H1 (cell line): ENCODE results near the gene NIFK. TPM values are rescaled to one million over a fixed set of nuclear protein-coding genes. Genes with fewer than 3 reads are reported as not detected.

ENCODE experiments used
- CTCF ChIA-PET: fragments of 300-600 bp; sonication (Branson Sonifier 250); formaldehyde crosslinking; loops from one replicate; lab custom pipeline; 2021; ENCODE audit not compliant: partially characterized antibody; lab: Charles Lee
- POLR2A ChIA-PET: fragments of 300-600 bp; sonication (Branson Sonifier 250); formaldehyde crosslinking; loops from one replicate; lab custom pipeline; 2021; ENCODE audit warnings: inconsistent platforms; ENCODE audit not compliant: partially characterized antibody; lab: Charles Lee
- DNase-seq, 2 experiments: peaks; one replicate each; pipeline versions ENCODE4 v3.0.0 to v3.0.0-alpha.2; 2010 to 2022; ENCODE audit warnings: low spot score in 2 of 2, low read depth in 1 of 2, mixed read lengths in 1 of 2
- FAIRE-seq: peaks from 2 replicates; lab custom pipeline; 2011; peaks lifted over from hg19 to GRCh38; lab: Jason Lieb, UNC
- H2AFZ ChIP-seq: 2 replicates; pipeline ENCODE4 v1.8.1; 2012; ENCODE audit warnings: low read length, inconsistent platforms
- H2AK5ac ChIP-seq: 2 replicates; pipeline ENCODE4 v1.6.1; 2013; ENCODE audit warnings: low read depth, low read length
- H2BK120ac ChIP-seq: replicated peaks from 2 replicates; pipeline ENCODE3; 2013; ENCODE audit warnings: low read depth, low read length, inconsistent platforms
- H2BK12ac ChIP-seq: 2 replicates; pipeline ENCODE4 v1.6.1; 2013; ENCODE audit warnings: low read depth, low read length
- H2BK15ac ChIP-seq: 2 replicates; pipeline ENCODE4 v1.6.1; 2013; ENCODE audit warnings: low read length
- H2BK20ac ChIP-seq: 2 replicates; pipeline ENCODE4 v1.6.1; 2013; ENCODE audit warnings: low read length
- H2BK5ac ChIP-seq: 2 replicates; pipeline ENCODE4 v1.6.1; 2013; ENCODE audit warnings: low read depth, low read length
- H3K14ac ChIP-seq: 2 replicates; pipeline ENCODE4 v1.6.1; 2013; ENCODE audit warnings: inconsistent platforms; ENCODE audit not compliant: insufficient read length
- H3K18ac ChIP-seq: 2 replicates; pipeline ENCODE4 v1.6.1; 2013; ENCODE audit warnings: low read length; ENCODE audit errors: extremely low read depth
- H3K23ac ChIP-seq: 2 replicates; pipeline ENCODE4 v1.6.1; 2013; ENCODE audit warnings: inconsistent platforms; ENCODE audit not compliant: insufficient read length
- H3K23me2 ChIP-seq: 2 replicates; pipeline ENCODE4 v1.6.1; 2013; ENCODE audit warnings: low read depth, low read length
- H3K27ac ChIP-seq: 2 replicates; pipeline ENCODE4 v1.6.1; 2011; ENCODE audit warnings: low read depth, low read length, inconsistent platforms
- H3K27me3 ChIP-seq, 4 experiments: replicated peaks in 1 of 4; 1 replicate in 1 of 4; 2 replicates in 3 of 4; pipeline versions ENCODE4 v1.6.1 to v1.8.1; 2011 to 2013; ENCODE audit warnings: low read length in 3 of 4, mild to moderate bottlenecking in 3 of 4, inconsistent platforms in 2 of 4, mixed read lengths in 2 of 4, moderate library complexity in 1 of 4; ENCODE audit not compliant: control insufficient read depth in 3 of 4, insufficient read depth in 3 of 4; ENCODE audit errors: extremely low read depth in 1 of 4
- H3K36me3 ChIP-seq, 4 experiments: 2 replicates each; pipeline versions ENCODE4 v1.6.1 to v1.8.1; 2011 to 2013; ENCODE audit warnings: mild to moderate bottlenecking in 4 of 4, low read length in 3 of 4, moderate library complexity in 2 of 4, control low read depth in 1 of 4, inconsistent platforms in 1 of 4; ENCODE audit not compliant: insufficient read depth in 4 of 4, control insufficient read depth in 2 of 4
- H3K4ac ChIP-seq: replicated peaks from 2 replicates; pipeline ENCODE3; 2013; ENCODE audit warnings: low read length, low read depth, mixed read lengths, inconsistent platforms; ENCODE audit not compliant: insufficient read length
- H3K4me1 ChIP-seq, 4 experiments: replicated peaks in 1 of 4; 1 replicate in 1 of 4; 2 replicates in 3 of 4; pipeline versions ENCODE4 v1.6.1 to v1.8.1; 2011 to 2013; ENCODE audit warnings: low read length in 3 of 4, inconsistent platforms in 2 of 4, mixed read lengths in 1 of 4; ENCODE audit not compliant: insufficient read depth in 4 of 4, control insufficient read depth in 3 of 4
- H3K4me2 ChIP-seq, 2 experiments: 2 replicates each; pipeline versions ENCODE4 v1.6.1 to v1.8.1; 2011 to 2013; ENCODE audit warnings: low read depth in 2 of 2, low read length in 2 of 2, control low read depth in 1 of 2, inconsistent platforms in 1 of 2, mild to moderate bottlenecking in 1 of 2; ENCODE audit not compliant: insufficient read depth in 1 of 2
- H3K4me3 ChIP-seq, 4 experiments: fragments of 200-600, 300-600 bp in 1 of 4; sonication (generic), shearing (Covaris generic), sonication (Bioruptor Twin) in 1 of 4; 2 replicates each; pipeline versions ENCODE4 v1.5.1 to v1.8.1; 2011 to 2016; ENCODE audit warnings: low read length in 4 of 4, low read depth in 3 of 4, control low read depth in 2 of 4, inconsistent platforms in 2 of 4, mild to moderate bottlenecking in 2 of 4, mixed read lengths in 1 of 4, moderate library complexity in 1 of 4; ENCODE audit not compliant: insufficient read depth in 2 of 4; ENCODE audit errors: extremely low read depth in 1 of 4
- H3K56ac ChIP-seq: replicated peaks from 2 replicates; pipeline ENCODE3; 2013; ENCODE audit warnings: low read depth, mild to moderate bottlenecking, mixed read lengths, low read length, inconsistent platforms; ENCODE audit not compliant: insufficient read length
- H3K79me1 ChIP-seq: 2 replicates; pipeline ENCODE4 v1.6.1; 2013; ENCODE audit warnings: low read depth, low read length, control low read depth
- H3K79me2 ChIP-seq, 2 experiments: 2 replicates each; pipeline versions ENCODE4 v1.6.1 to v1.8.1; 2012 to 2013; ENCODE audit warnings: low read length in 2 of 2, mild to moderate bottlenecking in 2 of 2, inconsistent platforms in 1 of 2; ENCODE audit not compliant: insufficient read depth in 2 of 2, control insufficient read depth in 1 of 2
- H3K9ac ChIP-seq, 4 experiments: replicated peaks in 1 of 4; 1 replicate in 1 of 4; 2 replicates in 3 of 4; pipeline versions ENCODE4 v1.6.1 to v1.8.1; 2011 to 2013; ENCODE audit warnings: low read depth in 3 of 4, low read length in 3 of 4, control low read depth in 2 of 4, mild to moderate bottlenecking in 2 of 4, moderate library complexity in 2 of 4, inconsistent platforms in 1 of 4; ENCODE audit errors: extremely low read depth in 1 of 4
- H3K9me3 ChIP-seq, 2 experiments: 2 replicates each; pipeline versions ENCODE4 v1.6.1 to v1.8.1; 2012 to 2013; ENCODE audit warnings: mild to moderate bottlenecking in 2 of 2, moderate library complexity in 2 of 2, control low read depth in 1 of 2, inconsistent platforms in 1 of 2, low read depth in 1 of 2, low read length in 1 of 2, mixed read lengths in 1 of 2; ENCODE audit not compliant: insufficient read depth in 2 of 2
- H4K20me1 ChIP-seq, 2 experiments: replicated peaks in 1 of 2; 2 replicates each; pipeline versions ENCODE3 to v1.8.1; 2011 to 2013; ENCODE audit warnings: inconsistent platforms in 2 of 2, low read length in 2 of 2, mild to moderate bottlenecking in 1 of 2; ENCODE audit not compliant: insufficient read depth in 2 of 2, control insufficient read depth in 1 of 2
- H4K5ac ChIP-seq: 2 replicates; pipeline ENCODE4 v1.6.1; 2013; ENCODE audit warnings: low read length, low read depth, mixed read lengths, inconsistent platforms; ENCODE audit not compliant: insufficient read length
- H4K8ac ChIP-seq: 2 replicates; pipeline ENCODE4 v1.8.0; 2013; ENCODE audit warnings: mild to moderate bottlenecking, moderate library complexity, low read length, inconsistent platforms; ENCODE audit not compliant: insufficient read depth; ENCODE audit errors: extremely low read depth
- H4K91ac ChIP-seq: replicated peaks from 2 replicates; pipeline ENCODE3; 2013; ENCODE audit warnings: low read length, mixed read lengths, inconsistent platforms; ENCODE audit not compliant: insufficient read length
- FOSL1 ChIP-seq: IDR thresholded peaks from 2 replicates; pipeline ENCODE4 v1.6.1; 2011; ENCODE audit warnings: mild to moderate bottlenecking, low read depth, low read length, moderate library complexity; ENCODE audit not compliant: insufficient read depth
- HDAC6 ChIP-seq: IDR thresholded peaks from one replicate; pipeline ENCODE4 v1.7.1; 2012; ENCODE audit warnings: low read depth, mild to moderate bottlenecking, inconsistent platforms, low read length, moderate library complexity
- JUND ChIP-seq: IDR thresholded peaks from 2 replicates; pipeline ENCODE4 v1.6.1; 2011; ENCODE audit warnings: mild to moderate bottlenecking, improper control_type of control experiment, low read length
- KDM1A ChIP-seq: fragments of 200-600, 300-600 bp; sonication (generic); IDR thresholded peaks from 2 replicates; pipeline ENCODE4 v1.7.1; 2016; ENCODE audit warnings: mild to moderate bottlenecking, low read length, borderline replicate concordance
- NRF1 ChIP-seq: IDR thresholded peaks from 2 replicates; pipeline ENCODE4 v1.6.1; 2011; ENCODE audit warnings: mild to moderate bottlenecking, low read depth, low read length, improper control_type of control experiment
- POU5F1 ChIP-seq: IDR thresholded peaks from 2 replicates; pipeline ENCODE4 v1.6.1; 2011; ENCODE audit warnings: low read depth, mild to moderate bottlenecking, low read length, moderate library complexity
- SIRT6 ChIP-seq: IDR thresholded peaks from one replicate; pipeline ENCODE4 v1.7.1; 2012; ENCODE audit warnings: low read length, inconsistent platforms
- TAF7 ChIP-seq: optimal IDR thresholded peaks from 2 replicates; pipeline ENCODE3; 2011; ENCODE audit warnings: low read depth, mild to moderate bottlenecking, inconsistent platforms, low read length, moderate library complexity, borderline replicate concordance
- WGBS, 2 experiments: shearing (Covaris generic) in 1 of 2; methylation state at CpG; one replicate each; pipeline versions ENCODE4 v1.1.6 to v1.1.7; 2013 to 2015; ENCODE audit warnings: low lambda C conversion rate in 2 of 2, mixed read lengths in 2 of 2, inconsistent platforms in 1 of 2, low coverage in 1 of 2, missing lambda C conversion rate in 1 of 2; ENCODE audit not compliant: insufficient replicate concordance in 2 of 2, insufficient coverage in 1 of 2, insufficient read length in 1 of 2; ENCODE audit errors: extremely low coverage in 1 of 2, missing lambda C conversion rate in 1 of 2; 5-methylcytosine and 5-hydroxymethylcytosine counted together
- polyA plus RNA-seq, 7 experiments: library from polyadenylated mRNA; depleted of rRNA in 3 of 7; stranded (reverse) in 5 of 7; unstranded in 2 of 7; fragments of >200 nt in 5 of 7; fragments of 200-250 nt in 2 of 7; gene quantifications; 1 replicate in 5 of 7; 2 replicates in 1 of 7; 4 replicates in 1 of 7; pipeline versions ENCODE4 v1.2.1 to v1.2.3, GENCODE V29; 2011 to 2013; ENCODE audit warnings: missing spikeins in 2 of 7, mixed read lengths in 2 of 7
- total RNA-seq: library from RNA; stranded (reverse); fragmentation: NEBNext Ultra II Directional; extraction: Animal tissue kit (Norgen Biotek cat#: 25700); gene quantifications from 2 replicates; pipeline ENCODE4 v1.2.1, GENCODE V29; 2021
- TF ChIP-seq, protein P1 (sequence below), 3 experiments: IDR thresholded peaks; 1 replicate in 2 of 3; 2 replicates in 1 of 3; pipeline versions ENCODE4 v1.5.1 to v1.6.1; 2011; ENCODE audit warnings: low read length in 3 of 3, mild to moderate bottlenecking in 3 of 3, inconsistent platforms in 2 of 3, low read depth in 1 of 3, moderate library complexity in 1 of 3; ENCODE audit not compliant: insufficient read depth in 1 of 3; ENCODE audit errors: control extremely low read depth in 1 of 3

Gene NIFK
- total and polyA plus RNA-seq, 2 of the 8 experiments (the other 6 are each of a cell fraction or from before 2014, with no cell fraction given), result 24.4 to 117 TPM

DNA sequence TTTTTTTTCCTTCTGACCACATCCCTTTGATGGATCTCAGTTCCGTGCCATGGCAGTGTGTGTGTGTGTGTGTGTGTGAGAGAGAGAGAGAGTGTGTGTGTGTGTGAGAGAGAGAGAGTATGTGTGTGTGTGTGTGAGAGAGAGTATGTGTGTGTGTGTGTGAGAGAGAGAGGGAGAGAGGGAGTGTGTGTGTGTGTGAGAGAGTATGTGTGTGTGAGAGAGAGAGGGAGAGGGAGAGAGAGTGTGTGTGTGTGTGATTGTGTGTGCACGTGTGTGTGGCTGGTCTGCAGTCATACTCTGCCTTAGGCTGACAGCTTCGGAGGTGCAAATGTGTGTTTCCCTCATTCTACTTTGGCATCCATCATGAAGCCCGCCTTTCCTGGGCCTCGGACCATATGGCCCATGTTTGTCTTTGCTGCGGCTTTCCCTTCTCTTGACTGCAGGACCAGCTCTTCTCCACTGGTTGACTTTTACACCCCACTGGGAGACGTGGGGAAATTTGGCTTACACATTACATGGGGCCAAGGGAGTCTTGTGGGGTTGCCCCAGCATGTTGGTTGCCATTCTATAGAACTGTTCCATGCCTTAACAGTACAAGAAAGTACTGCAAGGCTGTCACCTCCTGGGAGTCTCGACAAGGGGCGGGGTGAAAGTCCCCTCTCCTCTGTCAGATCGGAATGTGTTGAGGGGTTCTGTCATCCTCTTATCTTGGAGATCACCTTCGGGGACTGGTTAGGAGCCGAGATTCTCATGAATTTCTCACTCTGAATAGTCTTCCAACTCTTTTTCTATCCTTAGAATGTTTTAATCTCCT is 40.4 kb upstream of the NIFK start:
- peak overlapping the region; percentile 57; the same call in 1 of the 2 replicates for H2BK5ac ChIP-seq

More for the DNA sequence above, 40.4 kb upstream of the NIFK start:
- H3K27ac ChIP-seq, result no peak overlapping the region
- H3K23ac ChIP-seq, result no peak overlapping the region
- no peak overlapping the region for H4K5ac ChIP-seq
- no peak overlapping the region for H3K9ac ChIP-seq
- 74% methylated on average over 12 of the region's 12 CpGs; no CpG with 5 or more reads in 1 of the 2 experiments for WGBS, 2 experiments
- FAIRE-seq, result no peak
- H2BK12ac ChIP-seq, result peak overlapping the region; percentile 52; the same call in 1 of the 2 replicates
- H3K4me3 ChIP-seq, result no peak overlapping the region
- CTCF ChIA-PET, result no interaction called here
- H2AFZ ChIP-seq, result no peak overlapping the region
- H3K4me2 ChIP-seq, result no peak overlapping the region
- peaks cover 4% of the 10 kb centered on the region; the same call in 1 of the 2 replicates for H3K23me2 ChIP-seq
- TF ChIP-seq SIRT6 (no peak), JUND (no peak), FOSL1 (no peak), POU5F1 (no peak), HDAC6 (no peak), TAF7 (no peak), NRF1 (no peak), KDM1A (no peak)
- TF ChIP-seq, protein P1, sequence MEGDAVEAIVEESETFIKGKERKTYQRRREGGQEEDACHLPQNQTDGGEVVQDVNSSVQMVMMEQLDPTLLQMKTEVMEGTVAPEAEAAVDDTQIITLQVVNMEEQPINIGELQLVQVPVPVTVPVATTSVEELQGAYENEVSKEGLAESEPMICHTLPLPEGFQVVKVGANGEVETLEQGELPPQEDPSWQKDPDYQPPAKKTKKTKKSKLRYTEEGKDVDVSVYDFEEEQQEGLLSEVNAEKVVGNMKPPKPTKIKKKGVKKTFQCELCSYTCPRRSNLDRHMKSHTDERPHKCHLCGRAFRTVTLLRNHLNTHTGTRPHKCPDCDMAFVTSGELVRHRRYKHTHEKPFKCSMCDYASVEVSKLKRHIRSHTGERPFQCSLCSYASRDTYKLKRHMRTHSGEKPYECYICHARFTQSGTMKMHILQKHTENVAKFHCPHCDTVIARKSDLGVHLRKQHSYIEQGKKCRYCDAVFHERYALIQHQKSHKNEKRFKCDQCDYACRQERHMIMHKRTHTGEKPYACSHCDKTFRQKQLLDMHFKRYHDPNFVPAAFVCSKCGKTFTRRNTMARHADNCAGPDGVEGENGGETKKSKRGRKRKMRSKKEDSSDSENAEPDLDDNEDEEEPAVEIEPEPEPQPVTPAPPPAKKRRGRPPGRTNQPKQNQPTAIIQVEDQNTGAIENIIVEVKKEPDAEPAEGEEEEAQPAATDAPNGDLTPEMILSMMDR (IDR thresholded peaks at IDR 0.05; ENCODE audit: control extremely low read depth in 1 of 3, insufficient read depth in 1 of 3, low read depth in 1 of 3, low read length in 3 of 3), result no peak
- TF ChIP-seq, all 59 proteins: peak for 0
- Histone ChIP-seq H3K4me1 (peaks cover 0 to 6% (median 1%) of the 10 kb centered on the region in 4 experiments; a peak in 3 of 7 replicates), H2BK15ac (0 out of 2 replicates have a peak overlapping the region, but pooled peaks have one; percentile 54), H2BK20ac (peak overlapping the region; percentile 13; the same call in 1 of the 2 replicates), H4K91ac (peak overlapping the region; percentile 82), H3K27me3 (no peaks in the 10 kb centered on the region), H2BK120ac (no peak overlapping the region), H3K9me3 (no peaks in the 10 kb centered on the region), H2AK5ac (peak overlapping the region; percentile 93), H3K56ac (no peak overlapping the region), H3K36me3 (no peaks in the 10 kb centered on the region), H4K20me1 (peaks cover 0 to 2% of the 10 kb centered on the region in 2 experiments), H3K79me1 (no peaks in the 10 kb centered on the region), H3K18ac (no peak overlapping the region), H4K8ac (no peak overlapping the region; the same call in 1 of the 2 replicates), H3K4ac (no peak overlapping the region), H3K79me2 (no peaks in the 10 kb centered on the region), H3K14ac (no peak overlapping the region)
- POLR2A ChIA-PET, result interaction anchor here (1.1 kb wide), 1 partner anchor 8 kb away, joined by 3 read pairs; no protein-coding TSS in a partner anchor
- no peak for DNase-seq
